Esophagus (tissue), 2 donors: ENCODE results near the gene ANAPC15. TPM values are rescaled to one million over a fixed set of nuclear protein-coding genes. Genes with fewer than 3 reads are reported as not detected.
A peak's percentile ranks its signal among the peaks of the same experiment; 100 is the strongest.

Experiments
- H3K27ac ChIP-seq, 2 donors: one replicate each; pipeline ENCODE4 v1.5.1; 2013; ENCODE audit warnings: low read depth in 2 of 2, mild to moderate bottlenecking in 2 of 2, inconsistent platforms in 1 of 2, low read length in 1 of 2, moderate library complexity in 1 of 2
- H3K27me3 ChIP-seq, 2 donors: one replicate each; pipeline ENCODE4 v1.6.1; 2013; ENCODE audit warnings: low read length in 2 of 2, control low read depth in 1 of 2, mild to moderate bottlenecking in 1 of 2; ENCODE audit not compliant: insufficient read depth in 2 of 2, control insufficient read depth in 1 of 2
- H3K36me3 ChIP-seq, 2 donors: one replicate each; pipeline ENCODE4 v1.6.1; 2013; ENCODE audit warnings: low read length in 1 of 2; ENCODE audit not compliant: control insufficient read depth in 2 of 2, insufficient read depth in 2 of 2
- H3K4me1 ChIP-seq, 2 donors: one replicate each; pipeline ENCODE4 v1.6.1; 2013; ENCODE audit warnings: low read length in 1 of 2; ENCODE audit not compliant: control insufficient read depth in 2 of 2, insufficient read depth in 2 of 2
- H3K4me3 ChIP-seq, 2 donors: one replicate each; pipeline ENCODE4 v1.5.1; 2013; ENCODE audit warnings: low read length in 2 of 2, mild to moderate bottlenecking in 2 of 2, low read depth in 1 of 2, moderate library complexity in 1 of 2
- H3K9me3 ChIP-seq, 2 donors: one replicate each; pipeline ENCODE4 v1.6.1; 2013; ENCODE audit warnings: mild to moderate bottlenecking in 2 of 2, low read depth in 1 of 2, low read length in 1 of 2, moderate library complexity in 1 of 2; ENCODE audit not compliant: control insufficient read depth in 2 of 2, insufficient read depth in 1 of 2
- WGBS, 2 donors: extraction: QIAGEN DNeasy Blood & Tissue Kit; methylation state at CpG; one replicate each; pipeline ENCODE4 v1.1.7; 2013; 5-methylcytosine and 5-hydroxymethylcytosine counted together
- polyA plus RNA-seq, 2 donors: library from polyadenylated mRNA; stranded (reverse); fragments of 200-250 nt; gene quantifications; one replicate each; pipeline ENCODE4 v1.2.3, GENCODE V29; 2013
- donor health status: healthy with polysubstance abuse.
- donor health status: Bipolar disorder and iron deficiency.

Gene ANAPC15
- polyA plus RNA-seq, 2 donors: 46.8 to 60.0 TPM

DNA sequence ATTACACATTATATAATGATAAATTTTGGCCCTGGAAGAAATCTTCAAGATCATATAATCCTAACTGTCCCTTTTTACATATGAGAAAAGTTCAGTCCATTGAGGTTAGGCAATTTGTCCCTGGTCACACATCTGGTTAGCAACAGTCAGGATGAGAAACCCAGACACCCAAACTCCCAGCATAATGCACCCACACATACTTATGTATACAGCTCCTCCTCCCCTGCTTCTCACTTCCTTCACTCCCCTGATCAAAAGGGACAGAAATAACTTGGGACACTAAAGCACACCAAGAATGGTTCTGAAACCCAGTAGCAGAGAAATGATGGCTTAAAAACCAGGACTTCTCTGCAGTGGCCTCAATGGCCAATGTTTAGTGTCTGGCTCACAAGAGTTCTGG, 43.3 kb downstream of the ANAPC15 start:
- peak overlapping the region; percentile 27 to 29 for H3K4me3 ChIP-seq
- no peaks in the 10 kb centered on the region for H3K36me3 ChIP-seq
- no peaks in the 10 kb centered on the region for H3K9me3 ChIP-seq
- no peaks in the 10 kb centered on the region for H3K27me3 ChIP-seq
- peak overlapping the region; percentile 88 to 94 for H3K27ac ChIP-seq
- H3K4me1 ChIP-seq: peaks cover 3 to 5% of the 10 kb centered on the region in 2 donors

DNA sequence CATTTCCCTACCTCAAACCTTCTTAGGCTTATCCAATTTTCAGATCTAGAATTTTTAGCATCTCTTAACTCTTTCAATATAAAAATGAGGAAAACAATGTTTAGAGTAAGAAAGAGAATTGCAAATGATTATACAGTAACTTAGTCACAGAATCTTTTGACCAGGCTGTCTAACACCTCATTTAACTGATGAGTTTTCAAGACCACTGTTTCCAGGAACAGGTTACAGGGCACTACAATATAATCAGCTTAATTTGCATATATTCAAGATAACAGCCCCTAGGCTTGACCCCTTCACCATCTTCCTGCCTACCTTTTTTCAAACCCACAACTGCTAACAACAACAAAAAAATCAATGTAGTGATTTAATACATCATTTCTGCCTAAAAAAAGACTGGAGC, 44.8 kb downstream of the ANAPC15 start:
- Histone ChIP-seq H3K4me1 (peaks cover 3 to 5% of the 10 kb centered on the region in 2 donors), H3K36me3 (peaks cover 0 to 2% of the 10 kb centered on the region in 2 donors), H3K27ac (peak overlapping the region in 1 of 2 donors; percentile 38), H3K4me3 (peak overlapping the region in 1 of 2 donors; percentile 15), H3K27me3 (no peaks in the 10 kb centered on the region), H3K9me3 (no peaks in the 10 kb centered on the region)

DNA sequence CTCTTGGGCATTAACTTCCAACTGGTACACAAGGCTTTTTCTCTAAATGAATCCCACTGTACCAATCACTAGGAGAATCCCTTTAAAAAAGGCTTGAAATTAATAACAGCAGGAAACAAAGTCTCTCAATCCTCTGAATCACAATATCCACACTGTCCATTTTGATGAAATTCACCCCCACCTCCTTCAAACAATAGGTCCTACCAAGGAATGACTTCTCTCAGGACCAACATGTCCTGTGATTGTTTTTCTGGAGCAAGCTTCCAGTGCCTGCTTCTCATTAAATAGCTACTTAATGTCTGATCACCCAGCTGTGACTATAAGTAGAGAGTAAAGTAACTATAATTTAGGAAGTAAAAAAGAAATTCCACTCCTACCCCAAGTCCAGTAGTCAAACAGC, 45.2 kb downstream of the ANAPC15 start:
- Histone ChIP-seq H3K9me3 (no peaks in the 10 kb centered on the region), H3K27ac (peak overlapping the region; percentile 64 to 71), H3K27me3 (no peaks in the 10 kb centered on the region), H3K4me3 (peak overlapping the region in 1 of 2 donors; percentile 17), H3K4me1 (peaks cover 3 to 5% of the 10 kb centered on the region in 2 donors), H3K36me3 (peaks cover 0 to 2% of the 10 kb centered on the region in 2 donors)

DNA sequence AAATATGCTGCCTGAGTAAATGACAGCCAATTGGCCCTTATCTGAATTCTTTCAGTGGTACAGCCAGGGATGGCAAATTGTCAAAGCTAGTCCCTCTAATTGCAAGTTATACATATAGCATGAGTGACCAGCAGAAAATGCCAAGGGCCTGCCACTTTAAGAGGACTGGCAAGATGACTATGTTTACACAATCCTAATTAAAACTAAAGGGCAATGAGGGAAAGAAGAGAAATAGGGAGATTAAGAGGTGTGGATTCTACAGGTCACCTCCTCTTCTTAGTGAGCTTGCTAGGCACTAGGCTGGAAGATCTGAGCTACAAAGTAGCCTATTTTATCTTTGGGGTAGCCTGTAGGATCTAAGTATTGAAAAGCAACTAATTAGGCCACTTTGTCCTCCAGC, 45.6 kb downstream of the ANAPC15 start:
- H3K9me3 ChIP-seq: no peaks in the 10 kb centered on the region
- peaks cover 3% of the 10 kb centered on the region in 2 donors for H3K4me1 ChIP-seq
- peak overlapping the region; percentile 64 to 71 for H3K27ac ChIP-seq
- H3K4me3 ChIP-seq: peak overlapping the region in 1 of 2 donors; percentile 17
- H3K27me3 ChIP-seq: no peaks in the 10 kb centered on the region
- peaks cover under 1 to 2% of the 10 kb centered on the region in 2 donors for H3K36me3 ChIP-seq

DNA sequence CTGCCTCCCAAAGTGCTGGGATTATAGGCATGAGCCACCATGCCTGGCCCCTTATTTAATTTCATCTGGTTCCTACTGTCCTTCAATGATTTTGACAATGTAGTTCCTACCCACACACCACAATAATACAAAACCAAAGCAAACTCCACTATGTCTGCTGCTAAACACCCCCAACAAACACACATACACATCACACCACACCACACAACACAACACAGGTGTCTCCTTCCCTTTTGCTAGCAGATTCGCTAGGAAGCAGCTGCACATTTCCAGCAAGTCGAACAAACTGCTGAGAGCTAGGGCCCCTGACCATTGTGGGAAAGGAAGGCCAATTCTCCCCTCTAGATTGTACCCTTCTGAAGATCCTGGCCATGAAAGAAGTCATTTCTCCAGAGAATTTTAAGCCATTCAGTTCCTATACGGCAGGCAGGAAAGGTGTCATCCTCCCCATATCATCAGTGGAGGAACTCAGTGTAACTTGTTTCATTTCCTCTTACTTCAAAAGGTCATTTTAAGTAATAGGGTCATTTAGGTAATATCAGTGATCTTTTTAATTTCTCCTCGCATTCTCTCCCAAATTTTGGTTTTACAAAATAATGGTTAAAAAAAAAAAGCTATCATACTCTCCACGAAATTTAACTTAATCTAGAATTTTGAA, 50.6 kb downstream of the ANAPC15 start:
- H3K27ac ChIP-seq: no peak overlapping the region
- 85 to 87% methylated on average over 5 of the region's 5 CpGs for WGBS, 2 donors

More for the DNA sequence above, 50.6 kb downstream of the ANAPC15 start:
- no peak overlapping the region for H3K4me3 ChIP-seq
- H3K27me3 ChIP-seq: no peaks in the 10 kb centered on the region
- no peaks in the 10 kb centered on the region for H3K9me3 ChIP-seq
- peaks cover 2 to 4% of the 10 kb centered on the region in 2 donors for H3K36me3 ChIP-seq
- peaks cover 4 to 8% of the 10 kb centered on the region in 2 donors for H3K4me1 ChIP-seq

Other genes with a start within 250 kb of the ANAPC15 start
- gene DEFB131B, start 234.2 kb downstream of the ANAPC15 start, polyA plus RNA-seq: not detected
- 1 to 10 TPM; 1.9 to 4.7 TPM for gene XNDC1N, start 184.1 kb downstream of the ANAPC15 start, polyA plus RNA-seq
- 10 to 100 TPM in 1 of 2 donors, 1 to 10 TPM in 1; 9.6 to 15.2 TPM for gene RNF121, start 183.6 kb downstream of the ANAPC15 start, polyA plus RNA-seq
- gene IL18BP, start 113.8 kb downstream of the ANAPC15 start, polyA plus RNA-seq: 1 to 10 TPM; 2.9 to 4.6 TPM
- gene NUMA1, start 32.2 kb downstream of the ANAPC15 start, polyA plus RNA-seq: 100 to 1,000 TPM; 108 to 205 TPM
- 1 to 10 TPM; 3.1 to 4.6 TPM for gene LRRC51, start 31.8 kb downstream of the ANAPC15 start, polyA plus RNA-seq
- gene LAMTOR1, start 9.4 kb downstream of the ANAPC15 start, polyA plus RNA-seq: 100 to 1,000 TPM in 1 of 2 donors, 10 to 100 TPM in 1; 50.6 to 109 TPM
- not detected for gene TOMT, start 6.8 kb downstream of the ANAPC15 start, polyA plus RNA-seq
- under 1 TPM; 0.11 to 0.41 TPM for gene FOLR3, start 23.0 kb upstream of the ANAPC15 start, polyA plus RNA-seq
- gene FOLR1, start 79.4 kb upstream of the ANAPC15 start, polyA plus RNA-seq: under 1 TPM; 0.26 to 0.94 TPM
- 1 to 10 TPM; 1.1 to 2.8 TPM for gene FOLR2, start 104.1 kb upstream of the ANAPC15 start, polyA plus RNA-seq
- 10 to 100 TPM; 28.9 to 88.1 TPM for gene INPPL1, start 112.1 kb upstream of the ANAPC15 start, polyA plus RNA-seq
- gene PHOX2A, start 131.5 kb upstream of the ANAPC15 start, polyA plus RNA-seq: not detected